Endothelial cell of hepatic sinusoid (primary cell): ENCODE results near the gene NPIPB9.
"Not testable (repeated sequence)": the region's sequence is repeated elsewhere in the genome, so short reads cannot be mapped to it uniquely, and the experiment has no call there.

Experiments used
- in situ Hi-C: cut with HindIII; loops from 2 replicates; pipeline ENCODE4 v1.10.0; 2017; ENCODE audit warnings: low sequenced_read_pairs

NPIPB9 gene

GRCh38 chr16:28751487-28751886, at the start of gene NPIPB9:
NPIPB9 (plus strand) TSS chr16:28751787.
- in situ Hi-C loops: not testable (repeated sequence)

GRCh38 chr16:28704246-28704645, 47.3 kb upstream of the NPIPB9 start:
- in situ Hi-C loops: not testable (repeated sequence)

DNA sequence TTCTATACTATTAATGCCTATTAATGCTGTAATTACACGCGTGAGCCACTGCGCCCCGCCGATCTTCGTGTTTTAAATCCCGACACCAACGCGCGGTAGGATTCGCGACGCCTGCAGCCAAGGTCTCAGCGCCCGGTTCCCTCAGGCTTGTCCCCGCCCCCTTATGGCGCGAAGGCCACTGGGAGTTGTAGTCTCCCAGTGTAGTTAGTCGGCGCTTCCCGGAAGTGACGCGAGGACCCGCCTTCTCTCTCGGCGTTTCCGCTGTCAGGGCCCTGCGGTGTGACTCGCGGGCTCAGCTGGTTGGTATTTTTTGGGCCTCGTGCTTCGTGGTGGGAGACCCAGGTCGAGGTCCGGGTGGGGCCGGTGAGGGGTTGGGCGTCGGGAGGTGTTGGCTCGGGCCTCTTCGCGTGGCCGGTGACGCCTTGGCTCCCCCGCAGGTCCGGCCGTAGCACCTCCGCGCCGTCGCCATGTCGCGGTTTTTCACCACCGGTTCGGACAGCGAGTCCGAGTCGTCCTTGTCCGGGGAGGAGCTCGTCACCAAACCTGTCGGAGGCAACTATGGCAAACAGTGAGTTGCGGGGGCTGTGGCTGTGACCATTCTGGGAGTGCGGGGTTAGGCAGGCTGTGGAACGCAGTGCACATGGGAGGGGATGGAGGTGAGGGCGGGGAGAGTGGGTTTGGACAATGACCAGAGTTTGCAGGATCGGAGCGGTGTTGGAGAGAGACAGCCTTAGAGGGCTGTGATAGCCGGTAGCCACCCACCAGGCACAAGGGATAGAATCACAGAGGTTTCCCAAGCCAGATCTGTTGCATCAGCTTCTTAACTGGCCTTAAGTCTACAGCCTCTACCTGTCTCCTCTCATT, 40.1 kb upstream of the NPIPB9 start, which contains the start of gene EIF3C:
Gene EIF3C, plus strand, starts transcription at position 245 of the 864 bp plus-strand sequence. Its CDS starts 223 bp downstream, at position 468.
- in situ Hi-C loops: not testable (repeated sequence)

GRCh38 chr16:28722852-28723650, 28.5 kb upstream of the NPIPB9 start:
- in situ Hi-C loops: not testable (repeated sequence)

GRCh38 chr16:28731253-28731652, 20.3 kb upstream of the NPIPB9 start:
- in situ Hi-C loops: not testable (repeated sequence)

DNA sequence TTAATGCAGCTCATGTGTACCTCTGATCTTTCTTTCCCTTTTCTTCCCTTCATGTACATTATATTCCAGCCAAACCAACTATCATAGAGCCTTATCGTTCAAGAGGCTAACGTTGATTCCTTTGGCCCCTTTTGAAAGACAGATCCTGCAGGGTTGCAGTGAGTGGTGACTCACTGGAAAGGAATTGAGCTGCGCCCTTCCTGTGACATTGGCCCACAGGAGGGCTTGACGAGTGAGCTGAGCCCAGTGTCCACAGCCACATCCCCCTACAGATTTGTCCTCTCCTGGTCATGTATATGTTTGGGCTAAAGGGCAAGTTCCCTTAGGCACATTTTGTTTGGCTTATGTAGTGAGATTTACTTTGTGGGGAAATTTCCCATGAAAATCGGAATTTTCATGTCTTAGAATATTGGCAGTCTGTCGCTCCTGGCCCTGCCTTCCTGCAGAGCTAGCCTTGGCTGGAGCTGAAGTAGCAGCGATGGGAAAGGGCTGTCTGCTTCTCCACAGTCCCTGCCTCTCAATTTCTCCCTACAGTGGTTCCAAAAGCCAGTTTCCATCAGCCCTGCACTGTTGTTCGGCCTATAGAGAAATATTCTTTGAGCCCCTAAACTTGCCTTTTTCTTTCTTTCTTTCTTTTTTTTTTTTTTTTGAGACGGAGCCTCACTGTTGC, 19.0 kb upstream of the NPIPB9 start:
- in situ Hi-C loops: not testable (repeated sequence)

GRCh38 chr16:28739787-28740186, 11.8 kb upstream of the NPIPB9 start:
- in situ Hi-C loops: not testable (repeated sequence)

GRCh38 chr16:28740631-28741030, 11.0 kb upstream of the NPIPB9 start:
- in situ Hi-C loops: not testable (repeated sequence)

- in situ Hi-C loops: not testable (repeated sequence)
Measured at GRCh38 chr16:28741295-28741694, 10.3 kb upstream of the NPIPB9 start.

DNA sequence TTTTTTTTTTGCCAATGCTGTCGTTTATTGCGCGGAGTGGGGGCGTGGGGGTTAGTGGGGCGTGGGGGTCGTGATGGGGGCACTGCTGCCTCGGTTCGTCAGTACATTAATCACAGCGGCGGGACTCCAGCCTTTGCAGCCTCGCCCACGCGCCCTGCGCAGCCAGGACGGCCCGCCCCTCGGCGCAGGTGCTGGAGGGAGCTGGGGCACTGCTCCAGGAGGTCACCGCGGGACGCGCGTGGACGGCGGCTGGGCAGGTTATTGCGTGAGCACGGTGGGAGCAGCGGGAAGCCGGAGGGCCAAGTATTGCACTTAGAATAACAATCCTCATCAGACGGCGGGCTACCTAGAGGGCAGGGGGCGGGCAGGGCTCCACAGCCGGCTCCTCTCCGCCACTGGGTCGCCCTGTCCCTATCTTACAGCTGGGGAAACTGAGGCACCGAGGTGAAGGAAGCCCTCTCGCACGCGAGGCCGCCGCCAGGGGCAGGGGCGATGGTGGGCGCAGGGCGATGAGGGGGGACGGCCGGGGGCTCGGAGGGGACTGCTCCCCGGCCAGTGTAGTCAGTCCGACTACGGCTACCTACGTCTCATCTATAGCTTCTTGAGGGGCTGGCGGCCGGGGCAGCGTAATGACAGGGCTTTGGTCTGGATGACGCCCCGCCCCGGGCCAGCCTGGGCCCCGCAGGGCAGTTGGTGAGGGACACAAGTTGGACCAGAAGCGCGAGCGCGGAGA, 4.8 kb upstream of the NPIPB9 start:
- in situ Hi-C loops: not testable (repeated sequence)

DNA sequence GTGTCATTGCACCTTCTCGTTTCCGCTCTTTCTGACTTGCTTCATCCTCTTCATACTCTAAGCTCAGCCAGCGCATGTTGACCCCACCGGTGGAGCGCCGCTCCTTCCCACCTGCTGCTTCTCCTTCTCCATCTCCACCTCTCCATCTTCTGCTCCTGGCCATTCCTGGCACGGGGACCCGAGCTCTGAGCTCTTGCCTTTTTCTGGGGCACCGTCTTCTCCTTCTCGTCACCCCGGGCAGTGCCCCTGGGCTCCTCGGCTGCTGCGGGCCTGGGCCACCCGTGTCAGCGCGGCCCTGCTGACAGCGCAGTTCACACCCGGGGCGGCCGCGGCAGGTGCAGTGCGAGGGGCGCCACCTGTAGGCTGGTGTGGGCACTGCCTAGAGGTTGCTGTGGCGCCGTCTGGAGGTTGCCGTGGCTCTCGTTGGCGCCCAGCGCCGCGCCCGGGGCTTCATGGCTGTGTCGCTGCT, 1.6 kb upstream of the NPIPB9 start:
- in situ Hi-C loops: not testable (repeated sequence)

GRCh38 chr16:28750469-28751067, 1.0 kb upstream of the NPIPB9 start:
- in situ Hi-C loops: not testable (repeated sequence)

- in situ Hi-C loops: not testable (repeated sequence)
Measured at GRCh38 chr16:28781697-28782096, 30.1 kb downstream of the NPIPB9 start.

GRCh38 chr16:28782357-28782756, 30.8 kb downstream of the NPIPB9 start:
- in situ Hi-C loops: not testable (repeated sequence)

DNA sequence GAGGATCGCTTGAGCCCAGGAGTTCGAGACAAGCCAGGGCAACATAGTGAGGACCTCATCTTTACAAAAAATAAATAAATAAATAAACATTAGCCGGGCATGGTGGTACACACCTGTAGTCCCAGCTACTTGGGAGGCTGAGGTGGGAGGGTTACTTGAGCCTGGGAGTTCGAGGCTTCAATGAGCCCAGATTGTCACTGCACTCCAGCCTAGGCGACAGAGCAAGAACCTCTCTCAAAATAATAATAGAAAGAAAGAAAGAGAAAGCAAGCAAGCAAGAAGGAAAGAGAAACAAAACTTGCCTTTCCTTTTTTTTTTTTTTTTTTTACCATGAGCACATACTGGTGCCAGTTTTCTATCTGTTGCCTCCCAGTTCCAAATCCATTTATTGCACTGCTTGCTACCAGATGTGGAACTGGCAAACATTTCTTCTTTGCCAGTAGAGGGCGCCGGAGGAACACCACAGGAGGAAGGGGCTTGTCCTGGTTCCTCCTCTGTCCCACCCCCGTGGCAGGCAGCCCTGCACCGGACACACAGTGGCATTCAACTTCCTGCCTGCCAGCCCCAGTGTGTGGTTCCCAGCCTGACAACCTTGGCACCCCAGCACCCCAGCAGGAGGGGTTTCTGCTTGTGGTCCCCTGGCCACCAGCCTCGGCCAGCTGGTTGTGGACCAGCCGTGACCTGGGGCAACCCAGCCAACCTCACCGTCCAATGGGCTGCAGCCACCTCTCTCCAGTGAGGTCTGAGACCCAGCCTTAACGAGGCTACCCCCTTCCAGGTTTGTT, 50.8 kb downstream of the NPIPB9 start:
- in situ Hi-C loops: not testable (repeated sequence)

DNA sequence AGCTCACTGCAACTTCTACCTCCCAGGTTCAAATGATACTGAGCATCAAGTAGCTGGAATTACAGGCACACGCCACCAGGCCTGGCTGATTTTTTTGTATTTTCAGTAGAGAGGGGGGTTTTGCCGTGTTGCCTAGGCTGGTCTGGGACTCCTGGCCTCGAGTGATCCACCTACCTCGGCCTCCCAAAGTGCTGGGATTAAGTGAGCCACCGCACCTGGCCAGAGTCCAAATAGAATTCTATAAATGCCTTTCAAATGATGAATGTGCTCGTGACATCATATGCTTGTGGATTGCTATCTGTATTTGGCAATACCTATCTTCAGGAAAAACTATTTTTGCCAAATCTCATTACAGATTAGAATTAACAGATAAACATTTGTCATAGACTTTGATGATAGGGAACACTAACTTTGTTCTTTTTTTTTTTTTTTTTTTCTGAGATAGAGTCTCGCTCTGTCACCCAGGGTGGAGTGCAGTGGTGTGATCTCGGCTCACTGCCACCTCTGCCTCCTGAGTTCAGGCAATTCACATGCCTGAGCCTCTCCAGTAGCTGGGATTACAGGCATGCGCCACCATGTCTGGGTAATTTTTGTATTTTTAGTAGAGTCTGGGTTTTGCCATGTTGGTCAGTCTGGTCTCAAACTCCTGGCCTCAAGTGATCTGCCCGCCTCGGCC, 56.0 kb downstream of the NPIPB9 start:
- in situ Hi-C loops: not testable (repeated sequence)

- in situ Hi-C loops: no loop called here
Measured at GRCh38 chr16:28820016-28820415, 68.4 kb downstream of the NPIPB9 start.

GRCh38 chr16:28820546-28820945, 69.0 kb downstream of the NPIPB9 start:
- in situ Hi-C loops: not testable (repeated sequence)
